ENCODE measurements around the gene CYB561. TPM values are rescaled to one million over a fixed set of nuclear protein-coding genes. Genes with fewer than 3 reads are reported as not detected.

CYB561 gene
- total RNA-seq, 4 donors from 2014 or later: 2.2 to 6.5 (median 3.9) TPM

DNA sequence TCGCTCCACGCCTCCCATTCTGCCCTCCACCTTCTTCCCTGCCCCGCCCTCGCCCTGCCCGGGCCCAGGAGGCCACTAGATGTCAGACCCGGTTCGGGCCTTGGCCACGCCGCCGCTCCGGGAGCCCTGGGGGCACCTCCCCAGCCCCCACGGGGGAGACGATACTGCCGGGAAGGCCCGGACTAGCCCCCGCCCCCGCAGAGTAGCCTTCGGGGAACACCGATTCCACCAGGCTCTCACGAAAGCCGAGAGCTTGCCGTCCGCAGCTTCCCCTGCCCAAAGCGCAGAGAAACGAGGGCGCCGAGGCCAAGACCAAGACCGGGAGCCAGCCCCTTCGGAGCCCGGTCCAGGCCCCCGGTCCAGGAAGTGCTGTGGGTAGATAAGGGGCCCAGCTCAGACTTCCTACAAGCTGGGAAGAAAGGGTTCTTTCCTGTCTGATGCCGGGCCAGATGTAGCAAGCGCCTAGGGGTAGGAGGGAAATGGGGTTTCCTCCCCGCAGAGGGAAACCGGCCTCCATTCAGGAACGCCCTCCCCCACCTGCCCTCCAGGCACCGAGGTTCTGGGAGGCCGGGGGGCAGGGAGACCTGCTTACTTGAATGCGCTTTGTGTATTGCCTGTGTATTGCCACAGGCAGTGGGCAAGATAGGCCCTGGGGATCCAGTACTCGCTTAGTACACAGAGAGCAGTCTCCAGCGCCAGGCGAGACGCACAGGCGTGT lies 806 bp upstream of the CYB561 start:
- peak; percentile 36 to 52 for ATAC-seq
- in situ Hi-C loops (cut with MboI; ENCODE audit: low sequenced_read_pairs in 4 of 4): loop anchor here in 2 of 4 donors (25.0 kb wide), 2 partner anchors 265 to 390 kb away; partner anchors contain the start of genes FTSJ3 (in 1 of the 2), LIMD2 (in 1 of the 2), PSMC5 (in 1 of the 2) and SMARCD2 (in 1 of the 2)
- Histone ChIP-seq H3K27me3 (peaks cover 0 to 6% (median 2%) of the 10 kb centered on the region in 3 donors), H3K4me3 (peak overlapping the region; percentile 62 to 77 (median 72)), H3K9me3 (no peaks in the 10 kb centered on the region), H3K36me3 (no peaks in the 10 kb centered on the region), H3K27ac (peak overlapping the region; percentile 68 to 83 (median 78)), H3K4me1 (peaks cover 19 to 25% of the 10 kb centered on the region in 2 donors)
- intact Hi-C loops (cut with DNase I; ENCODE audit: low total_unique reads): no loop called here
- DNase-seq: peak in 1 of 2 donors; percentile 34
- TF ChIP-seq POLR2A (IDR thresholded peaks at IDR 0.05): no peak
- TF ChIP-seq, protein P1, sequence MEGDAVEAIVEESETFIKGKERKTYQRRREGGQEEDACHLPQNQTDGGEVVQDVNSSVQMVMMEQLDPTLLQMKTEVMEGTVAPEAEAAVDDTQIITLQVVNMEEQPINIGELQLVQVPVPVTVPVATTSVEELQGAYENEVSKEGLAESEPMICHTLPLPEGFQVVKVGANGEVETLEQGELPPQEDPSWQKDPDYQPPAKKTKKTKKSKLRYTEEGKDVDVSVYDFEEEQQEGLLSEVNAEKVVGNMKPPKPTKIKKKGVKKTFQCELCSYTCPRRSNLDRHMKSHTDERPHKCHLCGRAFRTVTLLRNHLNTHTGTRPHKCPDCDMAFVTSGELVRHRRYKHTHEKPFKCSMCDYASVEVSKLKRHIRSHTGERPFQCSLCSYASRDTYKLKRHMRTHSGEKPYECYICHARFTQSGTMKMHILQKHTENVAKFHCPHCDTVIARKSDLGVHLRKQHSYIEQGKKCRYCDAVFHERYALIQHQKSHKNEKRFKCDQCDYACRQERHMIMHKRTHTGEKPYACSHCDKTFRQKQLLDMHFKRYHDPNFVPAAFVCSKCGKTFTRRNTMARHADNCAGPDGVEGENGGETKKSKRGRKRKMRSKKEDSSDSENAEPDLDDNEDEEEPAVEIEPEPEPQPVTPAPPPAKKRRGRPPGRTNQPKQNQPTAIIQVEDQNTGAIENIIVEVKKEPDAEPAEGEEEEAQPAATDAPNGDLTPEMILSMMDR (IDR thresholded peaks at IDR 0.05 in 4 of 5, conservative IDR thresholded peaks at IDR 0.05 in 1 of 5): peak in 1 of 5 experiments; percentile 18

DNA sequence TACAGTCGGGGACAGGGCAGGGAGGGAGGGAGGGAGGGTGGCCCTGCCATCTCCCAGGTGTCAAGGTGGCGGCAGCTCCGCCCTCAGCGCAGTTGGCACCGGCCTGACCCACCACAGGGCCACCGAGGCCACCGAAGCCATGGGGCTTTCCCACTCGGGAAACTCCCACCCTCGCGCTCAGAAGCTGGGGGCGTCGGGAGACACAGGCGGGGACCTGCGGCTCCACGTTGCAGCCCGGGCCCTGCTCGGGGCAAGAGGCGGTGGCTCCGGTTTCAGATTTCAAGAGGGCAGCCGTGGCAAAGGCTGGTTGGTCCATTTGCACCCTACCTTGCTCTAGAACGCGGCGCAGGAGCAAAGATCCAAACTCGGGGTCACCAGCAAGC lies 544 bp downstream of the CYB561 start:
- in situ Hi-C loops (cut with MboI; ENCODE audit: low sequenced_read_pairs in 4 of 4): loop anchor here in 2 of 4 donors (25.0 kb wide), 2 partner anchors 267 to 392 kb away; partner anchors contain the start of genes FTSJ3 (in 1 of the 2), LIMD2 (in 1 of the 2), PSMC5 (in 1 of the 2) and SMARCD2 (in 1 of the 2)
- peak overlapping the region; percentile 62 to 77 (median 72) for H3K4me3 ChIP-seq
- DNase-seq (no peak), ATAC-seq (peak in 1 of 2 donors; percentile 34)
- no peaks in the 10 kb centered on the region for H3K36me3 ChIP-seq
- peak overlapping the region; percentile 38 to 83 (median 78) for H3K27ac ChIP-seq
- H3K9me3 ChIP-seq: no peaks in the 10 kb centered on the region
- intact Hi-C loops (cut with DNase I; ENCODE audit: low total_unique reads): no loop called here
- peaks cover 0 to 6% (median 2%) of the 10 kb centered on the region in 3 donors for H3K27me3 ChIP-seq
- peaks cover 19 to 25% of the 10 kb centered on the region in 2 donors for H3K4me1 ChIP-seq
- TF ChIP-seq, protein P1 (IDR thresholded peaks at IDR 0.05 in 4 of 5, conservative IDR thresholded peaks at IDR 0.05 in 1 of 5): no peak
- no peak for TF ChIP-seq POLR2A (IDR thresholded peaks at IDR 0.05)

DNA sequence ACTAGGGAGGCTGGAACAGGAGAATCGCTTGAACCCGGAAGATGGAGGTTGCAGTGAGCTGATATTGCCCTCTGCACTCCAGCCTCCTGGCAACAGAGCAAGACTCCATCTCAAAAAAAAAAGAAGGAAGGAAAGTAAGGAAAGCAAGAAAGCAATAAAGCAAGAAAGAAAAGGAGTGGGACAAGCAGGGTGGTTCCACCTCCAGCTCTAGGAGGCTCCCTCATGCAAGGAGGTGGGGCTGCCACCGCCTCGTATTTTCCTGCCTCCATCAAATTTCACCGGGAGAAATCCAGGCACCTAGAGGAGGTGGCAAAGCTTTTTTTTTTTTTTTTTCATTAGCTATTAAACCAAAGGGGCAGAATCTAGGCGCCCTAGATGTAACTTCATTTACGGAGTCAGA lies 1.0 kb downstream of the CYB561 start:
- peak overlapping the region in 2 of 4 donors; percentile 62 to 77 for H3K4me3 ChIP-seq
- peak overlapping the region in 1 of 4 donors; percentile 78 for H3K27ac ChIP-seq
- H3K9me3 ChIP-seq: no peaks in the 10 kb centered on the region
- intact Hi-C loops (cut with DNase I; ENCODE audit: low total_unique reads) (no loop called here), in situ Hi-C loops (cut with MboI; ENCODE audit: low sequenced_read_pairs in 4 of 4) (loop anchor here in 2 of 4 donors (25.0 kb wide), 2 partner anchors 267 to 392 kb away; partner anchors contain the start of genes FTSJ3 (in 1 of the 2), LIMD2 (in 1 of the 2), PSMC5 (in 1 of the 2) and SMARCD2 (in 1 of the 2))
- ATAC-seq: no peak
- TF ChIP-seq, protein P1 (IDR thresholded peaks at IDR 0.05 in 4 of 5, conservative IDR thresholded peaks at IDR 0.05 in 1 of 5): no peak
- no peak for TF ChIP-seq POLR2A (IDR thresholded peaks at IDR 0.05)
- peaks cover 19 to 24% of the 10 kb centered on the region in 2 donors for H3K4me1 ChIP-seq
- H3K27me3 ChIP-seq: peaks cover 0 to 6% (median 2%) of the 10 kb centered on the region in 3 donors
- DNase-seq: no peak
- H3K36me3 ChIP-seq: no peaks in the 10 kb centered on the region

DNA sequence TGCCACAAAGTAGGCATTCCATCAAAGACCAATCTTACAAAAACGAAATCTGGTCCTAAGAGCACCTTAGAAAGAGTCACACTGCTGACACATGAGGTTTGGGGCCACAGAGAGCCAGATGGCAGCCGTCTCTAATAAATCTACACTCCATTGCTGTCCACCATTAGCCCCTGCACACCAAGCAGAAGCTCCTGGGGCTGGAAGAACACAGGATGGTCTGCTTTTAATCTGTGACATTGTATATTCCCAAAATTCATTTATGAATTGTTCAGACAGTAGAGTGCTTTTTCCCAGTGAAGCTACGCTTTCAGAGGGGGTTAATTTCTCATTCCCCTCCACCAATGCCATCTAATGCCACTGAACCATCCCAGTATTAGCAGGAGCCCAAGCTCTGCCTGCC lies 1.6 kb downstream of the CYB561 start:
- no peaks in the 10 kb centered on the region for H3K36me3 ChIP-seq
- no peak for DNase-seq
- peaks cover 19 to 21% of the 10 kb centered on the region in 2 donors for H3K4me1 ChIP-seq
- no peak for TF ChIP-seq POLR2A (IDR thresholded peaks at IDR 0.05)
- TF ChIP-seq, protein P1 (IDR thresholded peaks at IDR 0.05 in 4 of 5, conservative IDR thresholded peaks at IDR 0.05 in 1 of 5): no peak
- H3K27me3 ChIP-seq: peaks cover 0 to 6% (median 2%) of the 10 kb centered on the region in 3 donors
- ATAC-seq: no peak
- no peak overlapping the region for H3K4me3 ChIP-seq
- no peak overlapping the region for H3K27ac ChIP-seq
- H3K9me3 ChIP-seq: no peaks in the 10 kb centered on the region
- in situ Hi-C loops (cut with MboI; ENCODE audit: low sequenced_read_pairs in 4 of 4) (loop anchor here in 2 of 4 donors (25.0 kb wide), 2 partner anchors 268 to 393 kb away; partner anchors contain the start of genes FTSJ3 (in 1 of the 2), LIMD2 (in 1 of the 2), PSMC5 (in 1 of the 2) and SMARCD2 (in 1 of the 2)), intact Hi-C loops (cut with DNase I; ENCODE audit: low total_unique reads) (loop anchor here (5.0 kb wide), 1 partner anchor 33 kb away; the partner anchor contains the start of gene ACE)
